Raji (cell line): Measurements from ENCODE around the gene PPP6R3.

Experiments
- POLR2A ChIP-seq: IDR thresholded peaks from 2 replicates; pipeline ENCODE4 v1.6.1; 2011; ENCODE audit warnings: low read depth, low read length, control low read depth; ENCODE audit not compliant: insufficient read depth

PPP6R3 gene

GRCh38 chr11:68542617-68543016 lies 82.1 kb downstream of the PPP6R3 start:
- TF ChIP-seq POLR2A = no peak

DNA sequence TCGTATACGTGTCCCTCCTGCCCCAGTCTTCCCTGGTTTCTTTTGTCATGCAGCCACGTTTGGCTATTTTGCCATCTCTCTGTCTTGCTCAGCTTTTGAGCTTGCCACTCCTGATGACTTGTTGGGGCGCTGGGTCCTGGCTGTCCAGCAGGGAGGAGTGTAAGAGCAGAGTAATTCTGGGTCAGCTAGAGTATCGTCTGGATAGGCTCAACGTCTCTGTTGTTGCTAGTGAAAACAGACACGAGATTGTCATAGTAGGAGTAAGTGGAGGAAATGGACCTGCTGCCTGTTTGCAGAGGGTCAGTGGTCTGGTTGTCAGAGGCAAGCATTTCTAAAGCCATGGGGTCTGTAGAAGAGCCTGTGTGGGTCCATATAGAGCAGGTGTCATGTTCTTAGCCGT lies 83.0 kb downstream of the PPP6R3 start:
- no peak for TF ChIP-seq POLR2A

- no peak for TF ChIP-seq POLR2A
Observed at GRCh38 chr11:68545347-68545746, 84.8 kb downstream of the PPP6R3 start.

GRCh38 chr11:68545796-68546195 lies 85.2 kb downstream of the PPP6R3 start:
- TF ChIP-seq POLR2A = no peak

DNA sequence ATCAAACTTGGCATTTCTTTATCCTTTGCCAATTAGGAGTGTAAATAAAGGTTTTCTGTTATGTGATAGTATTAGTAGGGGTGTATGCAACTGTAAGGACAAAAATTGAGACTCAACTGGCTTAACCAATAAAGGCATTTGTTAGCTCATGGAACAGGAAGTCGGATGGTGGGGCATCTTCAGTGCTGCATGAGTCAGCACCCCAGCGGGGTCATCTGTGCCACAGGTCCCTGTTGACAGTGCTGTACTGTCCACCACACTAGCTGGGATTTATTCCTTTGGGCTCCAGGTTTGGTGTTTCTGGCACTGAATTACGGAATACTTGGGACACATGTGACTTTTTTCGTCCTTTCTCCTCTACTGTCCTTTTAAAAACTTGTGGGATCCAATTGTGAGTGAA lies 86.0 kb downstream of the PPP6R3 start:
- TF ChIP-seq POLR2A = no peak

DNA sequence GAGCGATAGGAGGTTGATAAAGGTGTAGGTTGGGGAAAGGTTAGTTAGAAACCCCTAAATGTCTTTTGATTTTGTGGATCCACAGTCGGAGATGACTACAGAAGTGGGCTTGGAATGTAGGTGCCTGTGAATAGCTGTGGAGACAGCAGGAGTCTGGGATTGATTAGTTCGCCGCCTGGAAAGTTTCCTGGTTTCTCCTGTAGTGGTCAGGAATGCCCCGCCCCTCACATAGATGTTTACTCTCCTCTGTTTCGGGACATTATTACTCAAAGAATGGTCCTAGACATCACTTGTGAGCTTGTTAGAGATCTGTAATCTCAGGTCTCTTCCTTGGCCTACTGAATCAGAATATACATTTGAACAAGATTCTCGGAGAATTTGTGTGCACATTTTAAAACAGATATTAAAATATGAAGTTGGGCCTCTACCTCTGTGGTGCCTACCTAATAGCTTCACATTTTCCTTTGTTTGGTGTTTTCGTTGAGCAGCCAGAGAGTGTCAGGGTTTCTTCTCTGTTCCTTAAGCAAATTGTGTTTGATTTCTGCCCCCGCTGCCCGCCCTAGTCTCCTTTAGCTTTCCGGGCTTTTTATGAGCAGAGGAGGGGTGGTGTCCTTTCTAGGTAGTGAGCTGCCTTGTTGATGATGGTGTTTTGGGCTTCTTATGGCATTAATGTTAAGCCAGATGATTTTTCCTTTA lies 89.4 kb downstream of the PPP6R3 start:
- TF ChIP-seq POLR2A = no peak

- TF ChIP-seq POLR2A = no peak
Observed at GRCh38 chr11:68550485-68550817, 89.9 kb downstream of the PPP6R3 start.

DNA sequence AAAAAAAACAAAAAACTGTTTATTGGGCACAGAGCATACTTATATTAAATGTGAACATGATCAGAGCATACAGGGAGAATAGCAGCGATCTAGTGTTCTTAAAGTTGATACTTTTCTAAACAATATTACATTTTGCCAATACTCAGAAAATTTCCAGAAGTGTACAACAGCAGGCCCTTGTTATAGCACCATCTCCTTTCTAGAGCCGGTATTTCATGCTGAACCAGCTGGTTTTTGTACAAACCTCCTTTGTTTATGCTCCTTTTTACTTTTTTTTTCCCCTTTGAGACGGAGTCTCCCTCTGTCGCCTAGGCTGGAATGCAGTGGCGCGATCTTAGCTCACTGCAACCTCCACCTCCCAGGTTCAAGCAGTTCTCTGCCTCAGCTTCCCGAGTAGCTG lies 90.7 kb downstream of the PPP6R3 start:
- no peak for TF ChIP-seq POLR2A

GRCh38 chr11:68551777-68552176 lies 91.2 kb downstream of the PPP6R3 start:
- TF ChIP-seq POLR2A = no peak

DNA sequence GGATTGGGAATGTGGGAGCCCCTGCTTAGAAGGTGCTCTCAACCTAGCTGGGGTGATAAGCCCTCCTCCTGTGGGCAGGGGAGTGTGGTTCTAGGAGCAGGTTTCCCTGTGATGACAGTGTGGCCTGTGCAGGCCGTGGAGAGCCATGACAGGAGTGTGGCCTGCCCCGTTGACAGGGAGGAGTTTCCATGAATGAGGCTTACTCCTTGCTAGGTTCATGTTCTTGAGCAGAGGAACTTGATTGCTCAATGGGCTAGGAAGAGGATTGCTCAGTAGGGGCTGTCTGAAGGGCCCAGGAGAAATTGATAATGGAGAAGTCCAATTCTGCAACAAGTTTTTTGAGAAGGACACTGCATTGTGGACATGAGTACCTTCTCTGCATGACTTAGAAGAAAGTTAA lies 92.0 kb downstream of the PPP6R3 start:
- no peak for TF ChIP-seq POLR2A

DNA sequence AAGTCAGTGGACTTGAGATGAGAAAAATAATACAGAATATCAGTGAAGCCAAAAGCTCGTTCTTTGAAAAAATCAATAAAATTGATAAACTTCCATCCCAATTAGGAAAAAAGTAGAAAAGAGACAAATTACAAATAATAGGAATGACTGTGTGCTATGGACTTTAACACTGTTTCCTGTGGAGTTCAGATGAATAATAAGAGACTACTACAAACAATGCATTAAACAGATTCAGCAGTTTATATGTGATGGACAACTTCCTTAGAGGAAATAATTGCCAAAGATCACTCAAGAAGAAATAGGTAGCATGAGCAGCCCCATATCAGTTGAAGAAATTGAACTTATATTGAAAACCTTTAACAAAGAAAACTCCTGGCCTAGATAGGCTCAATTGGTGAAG lies 99.7 kb downstream of the PPP6R3 start:
- no peak for TF ChIP-seq POLR2A

DNA sequence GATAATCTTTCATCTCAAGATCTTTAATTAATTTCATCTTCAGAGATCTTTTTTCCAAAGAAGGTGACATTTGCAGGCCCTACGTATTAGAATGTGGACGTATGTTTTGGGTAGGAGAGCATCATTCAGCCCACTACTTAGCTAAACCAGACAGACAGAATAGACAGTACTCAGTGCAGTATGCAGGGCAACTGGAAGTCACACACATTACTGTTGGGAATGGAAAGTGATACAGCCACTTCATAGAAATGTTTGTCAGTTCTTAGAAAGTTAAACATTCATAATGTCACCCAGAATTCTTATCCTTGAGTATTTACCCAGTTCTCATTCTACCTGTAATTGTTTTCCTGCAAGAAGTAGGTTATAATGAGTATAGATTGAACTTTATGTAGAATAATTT lies 102.9 kb downstream of the PPP6R3 start:
- TF ChIP-seq POLR2A = no peak

DNA sequence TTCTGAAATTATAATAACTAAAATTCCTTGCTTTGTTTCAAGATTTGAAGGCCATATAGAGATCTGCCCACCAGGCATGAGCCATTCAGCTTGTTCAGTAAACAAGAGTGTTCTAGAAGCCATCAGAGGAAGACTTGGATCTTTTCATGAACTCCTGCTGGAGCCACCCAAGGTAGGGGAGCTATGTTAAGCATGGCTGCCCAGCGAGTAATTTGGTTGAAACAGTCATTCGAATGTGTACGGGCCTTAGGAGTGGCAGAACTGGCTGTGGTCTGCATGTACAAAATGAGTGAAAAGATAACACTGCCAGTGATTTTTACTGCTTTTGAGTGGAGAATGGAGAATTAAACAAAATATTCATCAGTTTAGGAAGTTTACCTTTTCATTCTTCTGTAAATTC lies 103.7 kb downstream of the PPP6R3 start:
- TF ChIP-seq POLR2A = no peak

- TF ChIP-seq POLR2A = no peak
Observed at GRCh38 chr11:68565768-68566167, 105.2 kb downstream of the PPP6R3 start.

DNA sequence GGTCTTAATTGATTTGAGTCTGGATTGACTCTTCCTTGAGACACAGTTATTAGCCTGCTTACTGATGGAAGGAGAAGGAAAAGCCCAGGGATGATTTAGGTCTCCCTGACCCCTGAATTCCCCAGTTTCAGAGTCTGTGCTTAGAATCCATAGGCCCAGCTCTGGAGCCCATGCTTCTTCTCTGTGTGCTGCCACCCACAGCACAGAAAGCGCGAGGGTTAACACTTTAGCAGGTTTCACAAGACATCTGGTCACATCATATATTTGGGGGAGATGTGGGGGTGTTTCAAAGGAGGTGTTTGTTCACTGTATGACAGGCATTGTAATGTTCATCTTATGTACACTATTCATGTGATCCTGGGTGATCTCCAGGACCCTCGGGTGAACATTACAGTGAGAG lies 107.0 kb downstream of the PPP6R3 start:
- no peak for TF ChIP-seq POLR2A

GRCh38 chr11:68569357-68569756 lies 108.8 kb downstream of the PPP6R3 start:
- TF ChIP-seq POLR2A = no peak

- TF ChIP-seq POLR2A = no peak
Observed at GRCh38 chr11:68570691-68571090, 110.1 kb downstream of the PPP6R3 start.
